CD4-positive, alpha-beta memory T cell (primary cell): ENCODE data around the gene NCK2. TPM values are rescaled to one million over a fixed set of nuclear protein-coding genes. Genes with fewer than 3 reads are reported as not detected.

Source experiments
- CTCF ChIA-PET: fragments of 350-600 bp; sonication (Branson Sonifier 250); formaldehyde crosslinking; loops from one replicate; lab custom pipeline; 2021; ENCODE audit warnings: inconsistent platforms; ENCODE audit not compliant: partially characterized antibody; lab: Charles Lee
- POLR2A ChIA-PET: fragments of 350-600 bp; sonication (Branson Sonifier 250); formaldehyde crosslinking; loops from one replicate; lab custom pipeline; 2021; ENCODE audit not compliant: partially characterized antibody; lab: Charles Lee
- DNase-seq, 5 donors: peaks; one replicate each; pipeline versions ENCODE4 v3.0.0 to v3.0.0-alpha.2; 2020 to 2022; ENCODE audit warnings: mixed read lengths in 1 of 5
- H3K27ac ChIP-seq: one replicate; pipeline ENCODE4 v1.7.0; 2013; ENCODE audit warnings: low read depth, low read length
- H3K27me3 ChIP-seq: 2 replicates; pipeline ENCODE4 v1.7.0; 2013; ENCODE audit warnings: mild to moderate bottlenecking, low read length, moderate library complexity; ENCODE audit not compliant: insufficient read depth
- H3K36me3 ChIP-seq: 2 replicates; pipeline ENCODE4 v1.7.0; 2013; ENCODE audit warnings: mild to moderate bottlenecking, low read length, moderate library complexity; ENCODE audit not compliant: insufficient read depth
- H3K4me1 ChIP-seq: 2 replicates; pipeline ENCODE4 v1.7.0; 2013; ENCODE audit warnings: mild to moderate bottlenecking, low read length, moderate library complexity; ENCODE audit not compliant: insufficient read depth
- H3K4me3 ChIP-seq, 2 donors: one replicate each; pipeline ENCODE4 v1.7.0; 2013; ENCODE audit warnings: low read length in 2 of 2, mild to moderate bottlenecking in 1 of 2
- H3K9me3 ChIP-seq, 2 donors: one replicate each; pipeline ENCODE4 v1.7.0; 2013; ENCODE audit warnings: low read length in 2 of 2, control low read depth in 1 of 2; ENCODE audit not compliant: control insufficient read depth in 1 of 2
- H3K27ac Mint-ChIP-seq, 7 donors: one replicate each; pipeline ENCODE4 v1.8.0; 2020 to 2021; ENCODE audit warnings: mixed read lengths in 7 of 7, mild to moderate bottlenecking in 6 of 7, inconsistent platforms in 3 of 7, moderate library complexity in 3 of 7
- H3K27me3 Mint-ChIP-seq, 2 donors: one replicate each; pipeline ENCODE4 v1.8.0; 2020 to 2021; ENCODE audit warnings: mixed read lengths in 2 of 2
- H3K36me3 Mint-ChIP-seq, 2 donors: one replicate each; pipeline ENCODE4 v1.8.0; 2020 to 2021; ENCODE audit warnings: mixed read lengths in 2 of 2, inconsistent platforms in 1 of 2, mild to moderate bottlenecking in 1 of 2
- H3K4me1 Mint-ChIP-seq, 4 donors: one replicate each; pipeline ENCODE4 v1.8.0; 2020 to 2021; ENCODE audit warnings: mixed read lengths in 4 of 4, mild to moderate bottlenecking in 1 of 4
- H3K4me3 Mint-ChIP-seq, 8 donors: one replicate each; pipeline ENCODE4 v1.8.0; 2020 to 2021; ENCODE audit warnings: mixed read lengths in 8 of 8, mild to moderate bottlenecking in 7 of 8, moderate library complexity in 6 of 8, inconsistent platforms in 3 of 8
- H3K9me3 Mint-ChIP-seq, 8 donors: one replicate each; pipeline ENCODE4 v1.8.0; 2020 to 2021; ENCODE audit warnings: mixed read lengths in 8 of 8, mild to moderate bottlenecking in 5 of 8, inconsistent platforms in 3 of 8, moderate library complexity in 1 of 8
- intact Hi-C: fragments of 100-400 bp; cut with micrococcal nuclease; formaldehyde crosslinking; loops from one replicate; pipeline ENCODE4 v1.15.1; 2023
- polyA plus RNA-seq, 2 donors: library from polyadenylated mRNA; unstranded; fragments of 300-500 nt; fragmentation: Illumina TruSeq; gene quantifications; one replicate each; pipeline ENCODE4 v1.2.3, GENCODE V29; 2021
- total RNA-seq, 2 experiments: library from RNA; stranded (reverse); gene quantifications; one replicate each; pipeline ENCODE4 v1.2.3, GENCODE V29; 2021

NCK2 gene
- total and polyA plus RNA-seq, 4 experiments from 2014 or later: 58.0 to 98.6 (median 87.3) TPM

GRCh38 chr2:105723431-105723830, 21.3 kb upstream of the NCK2 start:
- no peak for DNase-seq
- peaks cover 0 to 10% (median 8%) of the 10 kb centered on the region in 8 donors for H3K9me3 Mint-ChIP-seq
- ChIA-PET CTCF (interaction anchor here (1.2 kb wide), 1 partner anchor 8 kb away, joined by 5 read pairs; no protein-coding TSS in a partner anchor), POLR2A (interaction anchor here (2.7 kb wide), 1 partner anchor 15 kb away, joined by 7 read pairs; no protein-coding TSS in a partner anchor)
- H3K27ac Mint-ChIP-seq: peak overlapping the region in 1 of 7 donors; percentile 16
- H3K4me1 ChIP-seq: peaks cover 4% of the 10 kb centered on the region
- H3K27me3 Mint-ChIP-seq: no peaks in the 10 kb centered on the region
- H3K4me1 Mint-ChIP-seq: peaks cover 0 to 4% (median 0%) of the 10 kb centered on the region in 4 donors
- intact Hi-C loops: no loop called here
- no peak overlapping the region for H3K4me3 ChIP-seq
- no peaks in the 10 kb centered on the region for H3K36me3 ChIP-seq
- no peak overlapping the region for H3K27ac ChIP-seq
- H3K4me3 Mint-ChIP-seq: no peak overlapping the region
- peaks cover 3 to 4% of the 10 kb centered on the region in 2 donors for H3K36me3 Mint-ChIP-seq
- H3K9me3 ChIP-seq: no peaks in the 10 kb centered on the region
- H3K27me3 ChIP-seq: no peaks in the 10 kb centered on the region

GRCh38 chr2:105725388-105725787, 19.3 kb upstream of the NCK2 start:
- no peaks in the 10 kb centered on the region for H3K9me3 ChIP-seq
- Mint-ChIP-seq H3K27ac (no peak overlapping the region), H3K27me3 (no peaks in the 10 kb centered on the region), H3K4me1 (peaks cover 0 to 4% (median 0%) of the 10 kb centered on the region in 4 donors), H3K36me3 (peaks cover 3 to 4% of the 10 kb centered on the region in 2 donors), H3K4me3 (no peak overlapping the region), H3K9me3 (peaks cover 0 to 15% (median 8%) of the 10 kb centered on the region in 8 donors)
- intact Hi-C loops: no loop called here
- peaks cover 4% of the 10 kb centered on the region for H3K4me1 ChIP-seq
- H3K27me3 ChIP-seq: no peaks in the 10 kb centered on the region
- no peak overlapping the region for H3K4me3 ChIP-seq
- no peaks in the 10 kb centered on the region for H3K36me3 ChIP-seq
- POLR2A ChIA-PET: no interaction called here
- CTCF ChIA-PET: interaction anchor here (0.8 kb wide), 1 partner anchor 15 kb away, joined by 3 read pairs; no protein-coding TSS in a partner anchor
- no peak overlapping the region for H3K27ac ChIP-seq
- no peak for DNase-seq

DNA sequence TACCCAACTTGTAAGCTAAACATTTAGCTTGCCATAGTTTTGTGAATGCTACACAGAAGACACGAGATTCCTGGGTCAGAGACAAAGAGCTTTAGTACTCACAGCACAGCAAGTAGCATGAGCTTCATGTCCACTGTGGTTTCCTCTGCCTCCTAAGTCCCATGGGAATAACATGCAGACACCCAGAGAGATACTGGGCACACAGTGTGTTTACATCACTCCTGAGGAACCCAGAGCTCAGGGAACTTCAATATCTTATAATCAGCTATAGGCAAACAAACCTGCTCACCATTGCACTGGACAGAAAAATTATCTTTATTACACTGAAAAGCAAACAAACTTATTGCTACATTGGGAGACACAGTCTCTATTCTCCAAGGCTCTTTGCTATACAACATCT, 14.5 kb upstream of the NCK2 start:
- Histone ChIP-seq H3K9me3 (no peaks in the 10 kb centered on the region), H3K36me3 (no peaks in the 10 kb centered on the region), H3K4me3 (no peak overlapping the region), H3K4me1 (peaks cover 18% of the 10 kb centered on the region), H3K27ac (no peak overlapping the region), H3K27me3 (no peaks in the 10 kb centered on the region)
- H3K9me3 Mint-ChIP-seq: peaks cover 0 to 15% (median 8%) of the 10 kb centered on the region in 8 donors
- H3K27me3 Mint-ChIP-seq: no peaks in the 10 kb centered on the region
- no peak for DNase-seq
- CTCF ChIA-PET: interaction anchor here (0.8 to 1.6 kb wide), 3 partner anchors 11 to 183 kb away, joined by 3 read pairs; no protein-coding TSS in a partner anchor
- H3K4me1 Mint-ChIP-seq: peaks cover 13 to 33% (median 21%) of the 10 kb centered on the region in 4 donors
- H3K27ac Mint-ChIP-seq: no peak overlapping the region
- H3K36me3 Mint-ChIP-seq: peaks cover 3 to 4% of the 10 kb centered on the region in 2 donors
- POLR2A ChIA-PET: no interaction called here
- intact Hi-C loops: no loop called here
- no peak overlapping the region for H3K4me3 Mint-ChIP-seq

DNA sequence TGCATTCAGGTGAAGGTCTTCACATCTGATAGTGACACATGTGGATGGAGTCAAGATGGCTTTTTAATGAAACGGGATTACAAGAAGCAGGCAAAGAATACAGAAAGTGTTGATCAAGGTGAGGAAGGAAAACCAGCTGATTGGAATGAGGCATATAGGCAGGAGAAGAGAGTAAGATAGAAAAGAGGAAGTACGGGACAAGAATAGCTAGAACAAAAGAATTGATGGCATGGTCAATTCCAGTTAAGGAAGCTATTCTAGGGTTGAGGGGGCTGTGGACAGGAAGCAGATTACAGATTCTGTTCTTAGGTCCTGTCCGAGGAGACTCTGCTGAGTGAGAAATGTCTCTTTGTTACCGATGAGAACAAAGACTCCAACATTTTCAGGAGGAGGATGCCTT, 13.2 kb upstream of the NCK2 start:
- intact Hi-C loops: no loop called here
- H3K36me3 Mint-ChIP-seq: peaks cover 3 to 4% of the 10 kb centered on the region in 2 donors
- no peaks in the 10 kb centered on the region for H3K27me3 ChIP-seq
- no peaks in the 10 kb centered on the region for H3K9me3 ChIP-seq
- ChIA-PET CTCF (interaction anchor here (1.2 kb wide), 1 partner anchor 9 kb away, joined by 5 read pairs; no protein-coding TSS in a partner anchor), POLR2A (interaction anchor here (1.3 kb wide), 1 partner anchor 15 kb away, joined by 3 read pairs; no protein-coding TSS in a partner anchor)
- H3K4me1 Mint-ChIP-seq: peaks cover 16 to 44% (median 29%) of the 10 kb centered on the region in 4 donors
- H3K27ac ChIP-seq: no peak overlapping the region
- DNase-seq: no peak
- no peak overlapping the region for H3K4me3 Mint-ChIP-seq
- H3K27ac Mint-ChIP-seq: no peak overlapping the region
- no peak overlapping the region for H3K4me3 ChIP-seq
- peaks cover 30% of the 10 kb centered on the region for H3K4me1 ChIP-seq
- H3K9me3 Mint-ChIP-seq: peaks cover 0 to 15% (median 7%) of the 10 kb centered on the region in 8 donors
- no peaks in the 10 kb centered on the region for H3K27me3 Mint-ChIP-seq
- H3K36me3 ChIP-seq: no peaks in the 10 kb centered on the region

DNA sequence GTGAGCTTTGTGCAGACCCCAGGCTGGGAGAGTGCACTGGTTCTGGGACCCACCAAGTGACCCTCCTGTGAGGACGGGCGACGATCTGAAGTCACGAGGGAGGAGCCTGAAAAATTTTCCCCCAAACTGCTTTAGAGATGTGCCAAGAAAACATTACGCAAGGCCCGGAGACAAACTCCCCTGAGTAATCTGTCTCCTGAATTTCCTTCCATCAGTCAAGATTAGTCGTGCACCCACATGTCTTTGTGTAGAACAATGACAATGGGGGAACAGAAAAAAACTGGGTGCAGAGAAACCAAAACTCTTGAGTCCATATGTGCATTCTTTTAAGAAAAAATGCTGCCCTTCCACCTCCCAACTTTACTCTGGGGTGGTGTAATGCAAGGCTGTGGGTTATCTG, 12.6 kb upstream of the NCK2 start:
- no peak overlapping the region for H3K4me3 ChIP-seq
- H3K9me3 ChIP-seq: no peaks in the 10 kb centered on the region
- peaks cover 36% of the 10 kb centered on the region for H3K4me1 ChIP-seq
- H3K36me3 ChIP-seq: no peaks in the 10 kb centered on the region
- ChIA-PET CTCF (interaction anchor here (1.2 kb wide), 1 partner anchor 9 kb away, joined by 5 read pairs; no protein-coding TSS in a partner anchor), POLR2A (interaction anchor here (1.3 kb wide), 1 partner anchor 14 kb away, joined by 3 read pairs; no protein-coding TSS in a partner anchor)
- H3K27me3 ChIP-seq: no peaks in the 10 kb centered on the region
- Mint-ChIP-seq H3K27ac (peak overlapping the region in 1 of 7 donors; percentile 30), H3K9me3 (peaks cover 0 to 9% (median 3%) of the 10 kb centered on the region in 8 donors), H3K4me3 (no peak overlapping the region), H3K27me3 (no peaks in the 10 kb centered on the region), H3K4me1 (peaks cover 18 to 47% (median 30%) of the 10 kb centered on the region in 4 donors), H3K36me3 (no peaks in the 10 kb centered on the region)
- intact Hi-C loops: no loop called here
- DNase-seq: no peak
- no peak overlapping the region for H3K27ac ChIP-seq

GRCh38 chr2:105732955-105733607, 11.6 kb upstream of the NCK2 start:
- CTCF ChIA-PET: no interaction called here
- peaks cover 0 to 4% (median 3%) of the 10 kb centered on the region in 8 donors for H3K9me3 Mint-ChIP-seq

DNA sequence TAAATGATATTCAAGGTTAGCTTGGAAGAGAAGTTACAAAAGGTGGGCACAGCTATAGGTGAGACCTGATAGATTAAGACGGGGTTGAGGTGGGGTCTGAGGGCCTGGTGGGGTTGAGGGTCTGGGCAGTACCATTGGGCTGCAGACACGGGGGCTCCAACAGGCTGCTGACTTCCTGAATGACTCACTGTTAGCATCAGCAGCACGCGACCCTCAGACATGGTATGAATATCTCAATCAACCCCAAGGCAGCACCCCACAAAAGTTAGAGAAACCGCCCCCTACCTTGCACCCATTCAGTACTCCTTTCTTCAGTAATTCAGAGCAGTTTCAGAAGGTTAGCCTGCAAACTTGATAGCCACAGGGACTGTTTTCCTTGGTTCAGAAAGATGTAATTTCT, 10.8 kb upstream of the NCK2 start:
- no peak overlapping the region for H3K4me3 Mint-ChIP-seq
- no peak overlapping the region for H3K27ac ChIP-seq
- no peak overlapping the region for H3K4me3 ChIP-seq
- ChIA-PET CTCF (interaction anchor here (0.8 kb wide), 1 partner anchor 157 kb away, joined by 3 read pairs; no protein-coding TSS in a partner anchor), POLR2A (interaction anchor here (0.9 kb wide), 1 partner anchor 12 kb away, joined by 4 read pairs; no protein-coding TSS in a partner anchor)
- H3K4me1 Mint-ChIP-seq: peaks cover 28 to 62% (median 42%) of the 10 kb centered on the region in 4 donors
- peak overlapping the region in 1 of 7 donors; percentile 74 for H3K27ac Mint-ChIP-seq
- no peak for DNase-seq
- intact Hi-C loops: no loop called here
- no peaks in the 10 kb centered on the region for H3K9me3 ChIP-seq
- H3K36me3 ChIP-seq: no peaks in the 10 kb centered on the region
- peaks cover 52% of the 10 kb centered on the region for H3K4me1 ChIP-seq
- H3K9me3 Mint-ChIP-seq: peaks cover 0 to 4% (median 2%) of the 10 kb centered on the region in 8 donors
- H3K27me3 Mint-ChIP-seq: no peaks in the 10 kb centered on the region
- no peaks in the 10 kb centered on the region for H3K36me3 Mint-ChIP-seq
- no peaks in the 10 kb centered on the region for H3K27me3 ChIP-seq

More at GRCh38 chr2:105732955-105733607, 11.6 kb upstream of the NCK2 start:
- POLR2A ChIA-PET: interaction anchor here (0.9 kb wide), 1 partner anchor 13 kb away, joined by 4 read pairs; no protein-coding TSS in a partner anchor
- peaks cover 45% of the 10 kb centered on the region for H3K4me1 ChIP-seq
- H3K9me3 ChIP-seq: no peaks in the 10 kb centered on the region
- no peaks in the 10 kb centered on the region for H3K36me3 ChIP-seq
- no peak overlapping the region for H3K4me3 ChIP-seq
- intact Hi-C loops: no loop called here
- Mint-ChIP-seq H3K36me3 (no peaks in the 10 kb centered on the region), H3K4me1 (peaks cover 21 to 54% (median 35%) of the 10 kb centered on the region in 4 donors), H3K27ac (peak overlapping the region in 2 of 7 donors; percentile 4 to 52), H3K27me3 (no peaks in the 10 kb centered on the region), H3K4me3 (peak overlapping the region in 1 of 8 donors; percentile 1)
- no peak overlapping the region for H3K27ac ChIP-seq
- peak in 1 of 5 donors; percentile 9 for DNase-seq
- H3K27me3 ChIP-seq: no peaks in the 10 kb centered on the region
